Natural killer cell (primary cell): ENCODE measurements around the gene KIAA1958. TPM values are rescaled to one million over a fixed set of nuclear protein-coding genes. Genes with fewer than 3 reads are reported as not detected.
"Not testable (repeated sequence)": the region's sequence is repeated elsewhere in the genome, so short reads cannot be mapped to it uniquely, and the experiment has no call there.

ENCODE experiments used
- ATAC-seq, 3 donors: fragments of 150-1000 bp in 2 of 3; fragments of 200-7000 bp in 1 of 3; cut with Tn5 transposase; 1 replicate in 1 of 3; 2 replicates in 2 of 3; pipeline ENCODE4 v1.10.0; 2021; ENCODE audit warnings: mild to moderate bottlenecking in 2 of 3, moderate library complexity in 2 of 3
- DNase-seq, 2 donors: peaks; one replicate each; pipeline versions ENCODE4 v3.0.0 to v3.0.0-alpha.2; 2013 to 2021; ENCODE audit warnings: mixed read lengths in 1 of 2
- H3K27ac ChIP-seq: one replicate; pipeline ENCODE4 v1.5.1; 2013; ENCODE audit warnings: mild to moderate bottlenecking, low read length
- H3K27me3 ChIP-seq: one replicate; pipeline ENCODE4 v1.6.1; 2013; ENCODE audit warnings: low read length; ENCODE audit not compliant: control insufficient read depth, insufficient read depth
- H3K36me3 ChIP-seq: one replicate; pipeline ENCODE4 v1.6.1; 2013; ENCODE audit warnings: low read length; ENCODE audit not compliant: control insufficient read depth, insufficient read depth
- H3K4me1 ChIP-seq: one replicate; pipeline ENCODE4 v1.6.1; 2013; ENCODE audit warnings: low read length; ENCODE audit not compliant: control insufficient read depth, insufficient read depth
- H3K4me3 ChIP-seq: one replicate; pipeline ENCODE4 v1.5.1; 2013; ENCODE audit warnings: low read length
- H3K9me3 ChIP-seq: one replicate; pipeline ENCODE4 v1.6.1; 2013; ENCODE audit warnings: low read length; ENCODE audit not compliant: control insufficient read depth, insufficient read depth
- H3K27ac Mint-ChIP-seq, 2 donors: one replicate each; pipeline ENCODE4 v1.8.0; 2022; ENCODE audit warnings: mild to moderate bottlenecking in 2 of 2, mixed read lengths in 2 of 2, moderate library complexity in 1 of 2
- H3K27me3 Mint-ChIP-seq, 2 donors: one replicate each; pipeline ENCODE4 v1.8.0; 2022; ENCODE audit warnings: low read depth in 2 of 2, mixed read lengths in 2 of 2
- H3K36me3 Mint-ChIP-seq: one replicate; pipeline ENCODE4 v1.8.0; 2022; ENCODE audit warnings: mixed read lengths
- H3K4me1 Mint-ChIP-seq, 2 donors: one replicate each; pipeline ENCODE4 v1.8.0; 2022; ENCODE audit warnings: mixed read lengths in 2 of 2
- H3K4me3 Mint-ChIP-seq: one replicate; pipeline ENCODE4 v1.8.0; 2022; ENCODE audit warnings: mild to moderate bottlenecking, moderate library complexity, mixed read lengths
- H3K9me3 Mint-ChIP-seq, 2 donors: one replicate each; pipeline ENCODE4 v1.8.0; 2022; ENCODE audit warnings: mixed read lengths in 2 of 2
- CTCF ChIP-seq: fragments of 200-600 bp; IDR thresholded peaks from one replicate; pipeline ENCODE4 v1.8.0; 2022; ENCODE audit warnings: antibody characterized with exemption
- WGBS: methylation state at CpG from one replicate; pipeline ENCODE4 v1.1.7; 2013; ENCODE audit warnings: missing lambda C conversion rate; ENCODE audit not compliant: insufficient coverage; 5-methylcytosine and 5-hydroxymethylcytosine counted together
- intact Hi-C: fragments of 100-400 bp; cut with micrococcal nuclease; formaldehyde crosslinking; loops from one replicate; pipeline ENCODE4 v1.14.2; 2022
- total RNA-seq, 4 donors: library from RNA; stranded (reverse); fragments of 120-200 nt in 1 of 4; gene quantifications; one replicate each; pipeline versions ENCODE4 v1.2.3 to v1.2.4, GENCODE V29; 2013 to 2022

KIAA1958 gene
- total RNA-seq, 3 donors from 2014 or later (not counting 1 experiment from before 2014, with no cell fraction given) = 5.4 to 6.1 (median 5.5) TPM

GRCh38 chr9:112582371-112583262 is 96.0 kb downstream of the KIAA1958 start:
- 85% methylated on average over 7 of the region's 7 CpGs for WGBS
- no peak for TF ChIP-seq CTCF
- DNase-seq = no peak

GRCh38 chr9:112586599-112587155 is 100.0 kb downstream of the KIAA1958 start:
- intact Hi-C loops = no loop called here
- Histone ChIP-seq H3K27ac (no peak overlapping the region), H3K36me3 (no peaks in the 10 kb centered on the region), H3K27me3 (no peaks in the 10 kb centered on the region), H3K4me1 (no peaks in the 10 kb centered on the region), H3K4me3 (no peak overlapping the region), H3K9me3 (no peaks in the 10 kb centered on the region)
- Mint-ChIP-seq H3K4me3 (no peak overlapping the region), H3K36me3 (no peaks in the 10 kb centered on the region), H3K9me3 (no peaks in the 10 kb centered on the region), H3K27ac (no peak overlapping the region), H3K27me3 (no peaks in the 10 kb centered on the region), H3K4me1 (no peaks in the 10 kb centered on the region)
- ATAC-seq (no peak), DNase-seq (no peak)
- no peak for TF ChIP-seq CTCF
- 94% methylated on average over 3 of the region's 4 CpGs for WGBS

More at GRCh38 chr9:112582371-112583262, 96.0 kb downstream of the KIAA1958 start:
- Histone ChIP-seq H3K9me3 (no peaks in the 10 kb centered on the region), H3K27ac (no peak overlapping the region), H3K36me3 (no peaks in the 10 kb centered on the region), H3K27me3 (no peaks in the 10 kb centered on the region), H3K4me1 (no peaks in the 10 kb centered on the region), H3K4me3 (no peak overlapping the region)
- H3K4me1 Mint-ChIP-seq = no peaks in the 10 kb centered on the region
- H3K4me3 Mint-ChIP-seq = no peak overlapping the region
- H3K27me3 Mint-ChIP-seq = no peaks in the 10 kb centered on the region
- no peak overlapping the region for H3K27ac Mint-ChIP-seq
- intact Hi-C loops = no loop called here
- no peaks in the 10 kb centered on the region for H3K9me3 Mint-ChIP-seq
- no peaks in the 10 kb centered on the region for H3K36me3 Mint-ChIP-seq
- ATAC-seq = no peak

- H3K36me3 ChIP-seq, H3K9me3 Mint-ChIP-seq, H3K9me3 ChIP-seq, intact Hi-C loops, H3K4me3 Mint-ChIP-seq, H3K27ac Mint-ChIP-seq, H3K36me3 Mint-ChIP-seq, ATAC-seq, H3K4me1 Mint-ChIP-seq, H3K4me3 ChIP-seq, H3K27me3 ChIP-seq, H3K4me1 ChIP-seq, H3K27me3 Mint-ChIP-seq, DNase-seq, H3K27ac ChIP-seq: not testable (repeated sequence)
- WGBS = 98% methylated on average over 8 of the region's 8 CpGs
These were observed 105.2 kb downstream of the KIAA1958 start for GRCh38 chr9:112591875-112592274.

GRCh38 chr9:112599732-112600131 is 113.1 kb downstream of the KIAA1958 start:
- no peak overlapping the region for H3K4me3 ChIP-seq
- H3K36me3 ChIP-seq = no peaks in the 10 kb centered on the region
- no peaks in the 10 kb centered on the region for H3K9me3 ChIP-seq
- H3K27me3 ChIP-seq = no peaks in the 10 kb centered on the region
- no peaks in the 10 kb centered on the region for H3K4me1 ChIP-seq
- intact Hi-C loops = no loop called here
- DNase-seq (no peak), ATAC-seq (no peak)
- no CpG with 5 or more reads among the region's 3 CpGs for WGBS
- H3K36me3 Mint-ChIP-seq = no peaks in the 10 kb centered on the region
- H3K27ac ChIP-seq = no peak overlapping the region
- no peak for TF ChIP-seq CTCF
- H3K4me1 Mint-ChIP-seq = no peaks in the 10 kb centered on the region
- H3K9me3 Mint-ChIP-seq = no peaks in the 10 kb centered on the region
- H3K27ac Mint-ChIP-seq = no peak overlapping the region
- H3K4me3 Mint-ChIP-seq = no peak overlapping the region
- H3K27me3 Mint-ChIP-seq = no peaks in the 10 kb centered on the region
